GM23338 (cell line): Measurements from ENCODE around the gene KCNB1. TPM values are rescaled to one million over a fixed set of nuclear protein-coding genes. Genes with fewer than 3 reads are reported as not detected.

Experiments
- ATAC-seq: fragments of 200-7000 bp; cut with Tn5 transposase; 3 replicates; pipeline ENCODE4 v1.9.1; 2020
- DNase-seq: peaks from one replicate; pipeline ENCODE4 v3.0.0-alpha.2; 2015; ENCODE audit warnings: low spot score
- H2AFZ ChIP-seq: fragments of 200-600 bp; sonication (generic); 2 replicates; pipeline ENCODE4 v1.8.0; 2016; ENCODE audit warnings: antibody characterized with exemption, mild to moderate bottlenecking, moderate library complexity
- H3F3A ChIP-seq: fragments of 200-600 bp; sonication (generic); replicated peaks from 2 replicates; pipeline ENCODE4 v1.8.0; 2017; ENCODE audit warnings: antibody characterized with exemption, mixed run types, low read depth
- H3K27ac ChIP-seq: fragments of 200-600 bp; sonication (generic); 2 replicates; pipeline ENCODE4 v1.6.1; 2016; ENCODE audit warnings: low read depth
- H3K27me3 ChIP-seq: fragments of 200-600 bp; sonication (generic); 2 replicates; pipeline ENCODE4 v1.8.0; 2016; ENCODE audit warnings: mild to moderate bottlenecking, mixed run types, moderate library complexity; ENCODE audit not compliant: insufficient read depth
- H3K36me3 ChIP-seq: fragments of 200-600 bp; sonication (generic); 2 replicates; pipeline ENCODE4 v1.8.0; 2016; ENCODE audit warnings: mild to moderate bottlenecking; ENCODE audit not compliant: insufficient read depth
- H3K4me1 ChIP-seq: fragments of 200-600 bp; sonication (generic); 2 replicates; pipeline ENCODE4 v1.8.0; 2016; ENCODE audit warnings: mild to moderate bottlenecking, moderate library complexity; ENCODE audit not compliant: insufficient read depth
- H3K4me2 ChIP-seq: fragments of 200-600 bp; sonication (generic); 2 replicates; pipeline ENCODE4 v1.7.1; 2017; ENCODE audit warnings: mixed run types
- H3K4me3 ChIP-seq: fragments of 200-600 bp; sonication (generic); 2 replicates; pipeline ENCODE4 v1.6.1; 2016; ENCODE audit warnings: mixed run types
- H3K79me2 ChIP-seq: fragments of 200-600 bp; sonication (generic); replicated peaks from 2 replicates; pipeline ENCODE4 v1.8.0; 2017; ENCODE audit warnings: mild to moderate bottlenecking; ENCODE audit not compliant: insufficient read depth
- H3K9me2 ChIP-seq: fragments of 200-600 bp; sonication (generic); 2 replicates; pipeline ENCODE4 v1.8.0; 2017; ENCODE audit not compliant: insufficient read depth
- H4K20me1 ChIP-seq: fragments of 200-600 bp; sonication (generic); replicated peaks from 2 replicates; pipeline ENCODE4 v1.8.0; 2017; ENCODE audit warnings: mild to moderate bottlenecking; ENCODE audit not compliant: insufficient read depth
- H3K27ac Mint-ChIP-seq: 2 replicates; pipeline ENCODE4 v1.8.0; 2020; ENCODE audit warnings: inconsistent platforms, mild to moderate bottlenecking, moderate library complexity, mixed read lengths
- H3K27me3 Mint-ChIP-seq: 3 replicates; pipeline ENCODE4 v1.8.0; 2022; ENCODE audit warnings: low read depth, mild to moderate bottlenecking, moderate library complexity, mixed read lengths, inconsistent platforms; ENCODE audit not compliant: insufficient read depth, poor library complexity
- H3K36me3 Mint-ChIP-seq: 3 replicates; pipeline ENCODE4 v1.8.0; 2021; ENCODE audit warnings: low read depth, mild to moderate bottlenecking, inconsistent platforms, moderate library complexity, mixed read lengths
- H3K4me1 Mint-ChIP-seq: 3 replicates; pipeline ENCODE4 v1.8.0; 2020; ENCODE audit warnings: mild to moderate bottlenecking, inconsistent platforms, mixed read lengths
- H3K4me3 Mint-ChIP-seq: 3 replicates; pipeline ENCODE4 v1.8.0; 2021; ENCODE audit warnings: moderate library complexity, mild to moderate bottlenecking, inconsistent platforms, mixed read lengths
- H3K9me3 Mint-ChIP-seq: 3 replicates; pipeline ENCODE4 v1.8.0; 2020; ENCODE audit warnings: moderate library complexity, mild to moderate bottlenecking, inconsistent platforms, mixed read lengths
- CREB1 ChIP-seq: fragments of 250-450 bp; sonication (Bioruptor Pico); IDR thresholded peaks from 2 replicates; pipeline ENCODE4 v1.5.0; 2020; ENCODE audit warnings: low read depth, mild to moderate bottlenecking, moderate library complexity
- JUNB ChIP-seq: IDR thresholded peaks from one replicate; pipeline ENCODE4 v1.6.1; 2016; ENCODE audit warnings: antibody characterized with exemption; ENCODE audit not compliant: unreplicated experiment
- STAT1 ChIP-seq: IDR thresholded peaks from one replicate; pipeline ENCODE4 v1.6.1; 2016; ENCODE audit warnings: antibody characterized with exemption; ENCODE audit not compliant: unreplicated experiment
- polyA plus RNA-seq: library from polyadenylated mRNA; unstranded; fragments of >200 nt; fragmentation: Nextera tagmentation; extraction: Ambion mirVana; gene quantifications from 2 replicates; pipeline ENCODE4 v1.2.1, GENCODE V29; 2016
- total RNA-seq: library from RNA; depleted of rRNA; stranded (reverse); fragments of >200 nt; shearing (Covaris generic); gene quantifications from 2 replicates; pipeline ENCODE4 v1.2.3, GENCODE V29; 2014
- TF ChIP-seq, protein P1 (sequence below), 2 experiments: fragments of 200-600 bp in 1 of 2; sonication (generic) in 1 of 2; conservative IDR thresholded peaks; 2 replicates each; pipeline versions ENCODE4 v1.5.1 to v1.6.1; 2016 to 2017; ENCODE audit warnings: antibody characterized with exemption in 2 of 2, low read depth in 2 of 2, mild to moderate bottlenecking in 2 of 2, moderate library complexity in 1 of 2
- TF ChIP-seq, protein P2 (sequence below): IDR thresholded peaks from 2 replicates; pipeline ENCODE4 v1.6.1; 2016; ENCODE audit warnings: antibody characterized with exemption
- TF ChIP-seq, protein P3 (sequence below): fragments of 250-450 bp; sonication (Bioruptor Pico); IDR thresholded peaks from 2 replicates; pipeline ENCODE4 v1.5.0; 2020; ENCODE audit warnings: mild to moderate bottlenecking, moderate library complexity

KCNB1 gene
- total and polyA plus RNA-seq, 2 experiments from 2014 or later, result 0.28 to 0.29 TPM

DNA sequence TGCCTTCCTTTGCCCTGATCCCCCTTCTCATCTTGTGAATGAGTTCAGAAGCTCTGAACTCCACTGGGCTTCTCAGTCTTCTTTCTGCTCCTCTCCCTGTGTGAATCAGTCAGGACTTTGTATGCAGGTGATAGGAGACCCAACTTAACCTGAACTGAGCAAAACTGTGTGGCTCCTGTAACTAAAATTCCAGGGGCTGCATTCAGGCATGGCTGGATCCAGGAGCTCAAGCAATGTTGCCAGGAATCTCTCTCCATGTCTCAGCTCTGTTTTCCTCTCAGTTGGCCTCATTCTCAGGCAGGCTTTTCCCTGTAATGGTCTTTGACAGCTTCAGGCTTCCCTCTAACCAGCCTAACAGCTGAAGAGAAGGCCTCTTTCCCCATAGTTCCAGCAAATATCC, 153.7 kb downstream of the KCNB1 start:
- Histone ChIP-seq H3K36me3 (no peaks in the 10 kb centered on the region), H3K9me2 (no peaks in the 10 kb centered on the region), H3F3A (no peaks in the 10 kb centered on the region), H3K4me3 (no peak overlapping the region), H3K27me3 (no peaks in the 10 kb centered on the region), H4K20me1 (no peaks in the 10 kb centered on the region), H3K4me2 (no peak overlapping the region), H3K4me1 (peaks cover 13% of the 10 kb centered on the region), H3K79me2 (no peaks in the 10 kb centered on the region), H2AFZ (no peak overlapping the region), H3K27ac (no peak overlapping the region)
- TF ChIP-seq STAT1, result no peak
- TF ChIP-seq, protein P1, sequence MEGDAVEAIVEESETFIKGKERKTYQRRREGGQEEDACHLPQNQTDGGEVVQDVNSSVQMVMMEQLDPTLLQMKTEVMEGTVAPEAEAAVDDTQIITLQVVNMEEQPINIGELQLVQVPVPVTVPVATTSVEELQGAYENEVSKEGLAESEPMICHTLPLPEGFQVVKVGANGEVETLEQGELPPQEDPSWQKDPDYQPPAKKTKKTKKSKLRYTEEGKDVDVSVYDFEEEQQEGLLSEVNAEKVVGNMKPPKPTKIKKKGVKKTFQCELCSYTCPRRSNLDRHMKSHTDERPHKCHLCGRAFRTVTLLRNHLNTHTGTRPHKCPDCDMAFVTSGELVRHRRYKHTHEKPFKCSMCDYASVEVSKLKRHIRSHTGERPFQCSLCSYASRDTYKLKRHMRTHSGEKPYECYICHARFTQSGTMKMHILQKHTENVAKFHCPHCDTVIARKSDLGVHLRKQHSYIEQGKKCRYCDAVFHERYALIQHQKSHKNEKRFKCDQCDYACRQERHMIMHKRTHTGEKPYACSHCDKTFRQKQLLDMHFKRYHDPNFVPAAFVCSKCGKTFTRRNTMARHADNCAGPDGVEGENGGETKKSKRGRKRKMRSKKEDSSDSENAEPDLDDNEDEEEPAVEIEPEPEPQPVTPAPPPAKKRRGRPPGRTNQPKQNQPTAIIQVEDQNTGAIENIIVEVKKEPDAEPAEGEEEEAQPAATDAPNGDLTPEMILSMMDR (conservative IDR thresholded peaks at IDR 0.05; ENCODE audit: low read depth in 2 of 2), result no peak
- TF ChIP-seq, protein P2, sequence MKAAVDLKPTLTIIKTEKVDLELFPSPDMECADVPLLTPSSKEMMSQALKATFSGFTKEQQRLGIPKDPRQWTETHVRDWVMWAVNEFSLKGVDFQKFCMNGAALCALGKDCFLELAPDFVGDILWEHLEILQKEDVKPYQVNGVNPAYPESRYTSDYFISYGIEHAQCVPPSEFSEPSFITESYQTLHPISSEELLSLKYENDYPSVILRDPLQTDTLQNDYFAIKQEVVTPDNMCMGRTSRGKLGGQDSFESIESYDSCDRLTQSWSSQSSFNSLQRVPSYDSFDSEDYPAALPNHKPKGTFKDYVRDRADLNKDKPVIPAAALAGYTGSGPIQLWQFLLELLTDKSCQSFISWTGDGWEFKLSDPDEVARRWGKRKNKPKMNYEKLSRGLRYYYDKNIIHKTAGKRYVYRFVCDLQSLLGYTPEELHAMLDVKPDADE, result no peak
- TF ChIP-seq JUNB, result no peak
- TF ChIP-seq, protein P3, sequence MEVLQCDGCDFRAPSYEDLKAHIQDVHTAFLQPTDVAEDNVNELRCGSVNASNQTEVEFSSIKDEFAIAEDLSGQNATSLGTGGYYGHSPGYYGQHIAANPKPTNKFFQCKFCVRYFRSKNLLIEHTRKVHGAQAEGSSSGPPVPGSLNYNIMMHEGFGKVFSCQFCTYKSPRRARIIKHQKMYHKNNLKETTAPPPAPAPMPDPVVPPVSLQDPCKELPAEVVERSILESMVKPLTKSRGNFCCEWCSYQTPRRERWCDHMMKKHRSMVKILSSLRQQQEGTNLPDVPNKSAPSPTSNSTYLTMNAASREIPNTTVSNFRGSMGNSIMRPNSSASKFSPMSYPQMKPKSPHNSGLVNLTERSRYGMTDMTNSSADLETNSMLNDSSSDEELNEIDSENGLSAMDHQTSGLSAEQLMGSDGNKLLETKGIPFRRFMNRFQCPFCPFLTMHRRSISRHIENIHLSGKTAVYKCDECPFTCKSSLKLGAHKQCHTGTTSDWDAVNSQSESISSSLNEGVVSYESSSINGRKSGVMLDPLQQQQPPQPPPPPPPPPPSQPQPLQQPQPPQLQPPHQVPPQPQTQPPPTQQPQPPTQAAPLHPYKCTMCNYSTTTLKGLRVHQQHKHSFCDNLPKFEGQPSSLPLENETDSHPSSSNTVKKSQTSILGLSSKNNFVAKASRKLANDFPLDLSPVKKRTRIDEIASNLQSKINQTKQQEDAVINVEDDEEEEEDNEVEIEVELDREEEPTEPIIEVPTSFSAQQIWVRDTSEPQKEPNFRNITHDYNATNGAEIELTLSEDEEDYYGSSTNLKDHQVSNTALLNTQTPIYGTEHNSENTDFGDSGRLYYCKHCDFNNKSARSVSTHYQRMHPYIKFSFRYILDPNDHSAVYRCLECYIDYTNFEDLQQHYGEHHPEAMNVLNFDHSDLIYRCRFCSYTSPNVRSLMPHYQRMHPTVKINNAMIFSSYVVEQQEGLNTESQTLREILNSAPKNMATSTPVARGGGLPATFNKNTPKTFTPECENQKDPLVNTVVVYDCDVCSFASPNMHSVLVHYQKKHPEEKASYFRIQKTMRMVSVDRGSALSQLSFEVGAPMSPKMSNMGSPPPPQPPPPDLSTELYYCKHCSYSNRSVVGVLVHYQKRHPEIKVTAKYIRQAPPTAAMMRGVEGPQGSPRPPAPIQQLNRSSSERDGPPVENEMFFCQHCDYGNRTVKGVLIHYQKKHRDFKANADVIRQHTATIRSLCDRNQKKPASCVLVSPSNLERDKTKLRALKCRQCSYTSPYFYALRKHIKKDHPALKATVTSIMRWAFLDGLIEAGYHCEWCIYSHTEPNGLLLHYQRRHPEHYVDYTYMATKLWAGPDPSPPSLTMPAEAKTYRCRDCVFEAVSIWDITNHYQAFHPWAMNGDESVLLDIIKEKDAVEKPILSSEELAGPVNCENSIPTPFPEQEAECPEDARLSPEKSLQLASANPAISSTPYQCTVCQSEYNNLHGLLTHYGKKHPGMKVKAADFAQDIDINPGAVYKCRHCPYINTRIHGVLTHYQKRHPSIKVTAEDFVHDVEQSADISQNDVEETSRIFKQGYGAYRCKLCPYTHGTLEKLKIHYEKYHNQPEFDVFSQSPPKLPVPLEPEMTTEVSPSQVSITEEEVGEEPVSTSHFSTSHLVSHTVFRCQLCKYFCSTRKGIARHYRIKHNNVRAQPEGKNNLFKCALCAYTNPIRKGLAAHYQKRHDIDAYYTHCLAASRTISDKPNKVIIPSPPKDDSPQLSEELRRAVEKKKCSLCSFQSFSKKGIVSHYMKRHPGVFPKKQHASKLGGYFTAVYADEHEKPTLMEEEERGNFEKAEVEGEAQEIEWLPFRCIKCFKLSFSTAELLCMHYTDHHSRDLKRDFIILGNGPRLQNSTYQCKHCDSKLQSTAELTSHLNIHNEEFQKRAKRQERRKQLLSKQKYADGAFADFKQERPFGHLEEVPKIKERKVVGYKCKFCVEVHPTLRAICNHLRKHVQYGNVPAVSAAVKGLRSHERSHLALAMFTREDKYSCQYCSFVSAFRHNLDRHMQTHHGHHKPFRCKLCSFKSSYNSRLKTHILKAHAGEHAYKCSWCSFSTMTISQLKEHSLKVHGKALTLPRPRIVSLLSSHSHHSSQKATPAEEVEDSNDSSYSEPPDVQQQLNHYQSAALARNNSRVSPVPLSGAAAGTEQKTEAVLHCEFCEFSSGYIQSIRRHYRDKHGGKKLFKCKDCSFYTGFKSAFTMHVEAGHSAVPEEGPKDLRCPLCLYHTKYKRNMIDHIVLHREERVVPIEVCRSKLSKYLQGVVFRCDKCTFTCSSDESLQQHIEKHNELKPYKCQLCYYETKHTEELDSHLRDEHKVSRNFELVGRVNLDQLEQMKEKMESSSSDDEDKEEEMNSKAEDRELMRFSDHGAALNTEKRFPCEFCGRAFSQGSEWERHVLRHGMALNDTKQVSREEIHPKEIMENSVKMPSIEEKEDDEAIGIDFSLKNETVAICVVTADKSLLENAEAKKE (CRISPR knock-in tag), result no peak
- TF ChIP-seq CREB1, result no peak
- DNase-seq (no peak), ATAC-seq (no peak)
- Mint-ChIP-seq H3K27ac (no peak overlapping the region), H3K4me1 (peaks cover 21% of the 10 kb centered on the region), H3K27me3 (peaks cover 14% of the 10 kb centered on the region), H3K9me3 (no peaks in the 10 kb centered on the region), H3K4me3 (no peak overlapping the region), H3K36me3 (no peaks in the 10 kb centered on the region; the same call in 2 of the 3 replicates)
